Measurements from ENCODE around the gene CNTFR. TPM values are rescaled to one million over a fixed set of nuclear protein-coding genes. Genes with fewer than 3 reads are reported as not detected.

CNTFR gene
- total and polyA plus RNA-seq, 2 donors (not counting 1 experiment from before 2014, with no cell fraction given) = not detected

GRCh38 chr9:34629491-34629808 lies 39.9 kb upstream of the CNTFR start:
- H3K27me3 Mint-ChIP-seq = peaks cover 50% of the 10 kb centered on the region
- CTCF ChIA-PET = interaction anchor here (0.7 to 1.3 kb wide), 6 partner anchors 8 to 26 kb away, joined by 3 to 6 read pairs (median 4); partner anchors contain the start of genes RPP25L and SIGMAR1

More at GRCh38 chr9:34629491-34629808, 39.9 kb upstream of the CNTFR start:
- Histone ChIP-seq H3K4me2 (replicated peaks; ENCODE audit: low read depth, low read length, poor library complexity, severe bottlenecking) (peak overlapping the region; percentile 81), H3K4me1 (ENCODE audit: control insufficient read depth in 2 of 2, insufficient read depth in 2 of 2, low read length in 2 of 2) (peaks cover 23 to 27% of the 10 kb centered on the region in 2 donors), H3K27ac (ENCODE audit: low read length in 2 of 2) (no peak overlapping the region), H3K79me2 (ENCODE audit: control insufficient read depth, insufficient read depth, low read length) (peaks cover 5% of the 10 kb centered on the region), H3K36me3 (replicated peaks in 1 of 2; ENCODE audit: control extremely low read depth in 1 of 2, control insufficient read depth in 1 of 2, extremely low read depth in 1 of 2, insufficient read depth in 2 of 2, low read length in 1 of 2) (no peaks in the 10 kb centered on the region), H2AFZ (ENCODE audit: insufficient read depth, low read depth, low read length, poor library complexity, severe bottlenecking) (peak overlapping the region; percentile 58), H3K27me3 (replicated peaks in 1 of 4; ENCODE audit: control extremely low read depth in 1 of 4, control insufficient read depth in 3 of 4, insufficient read depth in 4 of 4, low read length in 3 of 4) (peaks cover 0 to 61% (median 47%) of the 10 kb centered on the region in 4 experiments), H3K9me3 (ENCODE audit: control extremely low read depth in 1 of 3, control insufficient read depth in 2 of 3, insufficient read depth in 1 of 3, low read length in 2 of 3) (peaks cover 0 to 18% (median 0%) of the 10 kb centered on the region in 3 donors), H4K20me1 (ENCODE audit: control insufficient read depth, insufficient read depth, low read length, poor library complexity, severe bottlenecking) (peaks cover 13% of the 10 kb centered on the region), H3K4me3 (ENCODE audit: control extremely low read depth in 1 of 5, extremely low read depth in 1 of 5, insufficient read depth in 1 of 5, low read depth in 2 of 5, low read length in 4 of 5) (peak overlapping the region in 2 of 5 experiments; percentile 18 to 57), H3K9ac (ENCODE audit: low read length) (peak overlapping the region; percentile 53)
- POLR2A ChIA-PET = interaction anchor here (0.6 kb wide), 1 partner anchor 13 kb away, joined by 3 read pairs; no protein-coding TSS in a partner anchor
- DNase-seq (no peak), ATAC-seq (ENCODE audit: low read depth) (no peak)
- Mint-ChIP-seq H3K4me1 (peaks cover 17% of the 10 kb centered on the region), H3K9me3 (ENCODE audit: insufficient read depth) (no peaks in the 10 kb centered on the region), H3K4me3 (peak overlapping the region; percentile 91), H3K27ac (no peak overlapping the region)
- intact Hi-C loops (cut with micrococcal nuclease) = loop anchor here (2.0 kb wide), 1 partner anchor 17 kb away; the partner anchor contains the start of gene RPP25L
- WGBS (ENCODE audit: insufficient coverage) = 16% methylated on average over 4 of the region's 5 CpGs
- TF ChIP-seq CTCF (IDR thresholded peaks at IDR 0.05) = no peak
- no peak for TF ChIP-seq EZH2 (IDR thresholded peaks at IDR 0.05; ENCODE audit: borderline replicate concordance, insufficient read depth, low read depth, low read length, poor library complexity, severe bottlenecking)

All from B cell (primary cell).